Smooth muscle cell (in vitro differentiated cells): Measurements from ENCODE around the gene LARP6. TPM values are rescaled to one million over a fixed set of nuclear protein-coding genes. Genes with fewer than 3 reads are reported as not detected.

Experiments
- DNase-seq: peaks from one replicate; lab custom pipeline; 2025; ENCODE audit not compliant: unreplicated experiment; lab: John Stamatoyannopoulos, UW
- H2AFZ ChIP-seq: fragments of 200-600 bp; sonication (generic); 2 replicates; pipeline ENCODE4 v1.6.0; 2016; ENCODE audit warnings: antibody characterized with exemption, low read depth, mild to moderate bottlenecking
- H3F3A ChIP-seq: fragments of 200-600 bp; sonication (generic); 2 replicates; pipeline ENCODE4 v1.6.0; 2017; ENCODE audit warnings: antibody characterized with exemption, low read depth
- H3K27ac ChIP-seq: fragments of 200-600 bp; sonication (generic); 2 replicates; pipeline ENCODE4 v1.5.1; 2016; ENCODE audit warnings: low read depth, mild to moderate bottlenecking
- H3K27me3 ChIP-seq: fragments of 200-600 bp; sonication (generic); 2 replicates; pipeline ENCODE4 v1.6.1; 2016; ENCODE audit warnings: low read depth, mild to moderate bottlenecking
- H3K36me3 ChIP-seq: fragments of 200-600 bp; sonication (generic); 2 replicates; pipeline ENCODE4 v1.5.1; 2016; ENCODE audit warnings: low read depth
- H3K4me1 ChIP-seq: fragments of 200-600 bp; sonication (generic); 2 replicates; pipeline ENCODE4 v1.5.1; 2016; ENCODE audit warnings: low read depth
- H3K4me2 ChIP-seq: fragments of 200-600 bp; sonication (generic); 2 replicates; pipeline ENCODE4 v1.6.0; 2016; ENCODE audit warnings: mild to moderate bottlenecking
- H3K4me3 ChIP-seq: fragments of 200-600 bp; sonication (generic); 2 replicates; pipeline ENCODE4 v1.5.1; 2016; ENCODE audit warnings: mild to moderate bottlenecking
- H3K79me2 ChIP-seq: fragments of 200-600 bp; sonication (generic); 2 replicates; pipeline ENCODE4 v1.6.0; 2016; ENCODE audit warnings: low read depth, mild to moderate bottlenecking
- H3K9ac ChIP-seq: fragments of 200-600 bp; sonication (generic); 2 replicates; pipeline ENCODE4 v1.6.0; 2016; ENCODE audit warnings: low read depth
- H3K9me3 ChIP-seq: fragments of 200-600 bp; sonication (generic); replicated peaks from 2 replicates; pipeline ENCODE4 v1.5.1; 2016; ENCODE audit warnings: low read depth
- H4K20me1 ChIP-seq: fragments of 200-600 bp; sonication (generic); 2 replicates; pipeline ENCODE4 v1.6.0; 2016; ENCODE audit warnings: low read depth
- WGBS: methylation state at CpG from one replicate; pipeline ENCODE4 v1.1.7; 2016; ENCODE audit warnings: low lambda C conversion rate; 5-methylcytosine and 5-hydroxymethylcytosine counted together
- polyA plus RNA-seq: library from polyadenylated mRNA; unstranded; fragments of >200 nt; fragmentation: Nextera tagmentation; extraction: Ambion mirVana; gene quantifications from 2 replicates; pipeline ENCODE4 v1.2.1, GENCODE V29; 2016
- total RNA-seq: library from RNA; depleted of rRNA; stranded (reverse); fragments of >200 nt; gene quantifications from 2 replicates; pipeline ENCODE4 v1.2.3, GENCODE V29; 2014
- TF ChIP-seq, protein P1 (sequence below): fragments of 200-600 bp; sonication (generic); IDR thresholded peaks from 2 replicates; pipeline ENCODE4 v1.5.1; 2017; ENCODE audit warnings: borderline replicate concordance, mild to moderate bottlenecking, antibody characterized with exemption; ENCODE audit not compliant: insufficient read depth, poor library complexity, severe bottlenecking

The LARP6 gene
- total and polyA plus RNA-seq, 2 experiments from 2014 or later = 55.1 to 69.5 TPM

DNA sequence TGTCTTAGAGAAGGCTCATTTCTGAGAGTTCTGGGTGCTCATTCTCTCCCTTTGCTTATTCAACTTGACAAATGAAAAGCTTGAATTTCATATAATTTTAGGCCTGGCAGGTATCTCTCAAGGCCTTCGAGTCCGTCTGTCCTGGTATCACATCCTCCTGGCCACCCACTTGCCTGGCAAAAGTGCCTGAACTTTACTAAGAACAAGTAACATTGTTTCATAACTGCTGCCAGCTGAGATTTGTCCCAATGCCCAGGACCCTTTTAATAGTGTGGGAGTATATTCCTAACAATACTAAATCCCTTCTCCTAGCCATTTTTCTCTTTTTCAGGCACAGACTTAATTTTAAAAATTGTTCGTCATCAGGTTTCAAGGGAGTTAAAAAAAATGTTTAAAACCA lies 18.1 kb downstream of the LARP6 start:
- no peak for DNase-seq
- 97% methylated on average over 3 of the region's 3 CpGs for WGBS
- Histone ChIP-seq H2AFZ (no peak overlapping the region), H3K4me1 (peaks cover 8% of the 10 kb centered on the region), H3K79me2 (peaks cover 13% of the 10 kb centered on the region), H3F3A (no peaks in the 10 kb centered on the region), H3K4me3 (no peak overlapping the region), H4K20me1 (peaks cover 7% of the 10 kb centered on the region), H3K4me2 (no peak overlapping the region), H3K27me3 (no peaks in the 10 kb centered on the region), H3K27ac (no peak overlapping the region), H3K36me3 (no peaks in the 10 kb centered on the region), H3K9me3 (no peaks in the 10 kb centered on the region), H3K9ac (no peak overlapping the region)
- TF ChIP-seq, protein P1, sequence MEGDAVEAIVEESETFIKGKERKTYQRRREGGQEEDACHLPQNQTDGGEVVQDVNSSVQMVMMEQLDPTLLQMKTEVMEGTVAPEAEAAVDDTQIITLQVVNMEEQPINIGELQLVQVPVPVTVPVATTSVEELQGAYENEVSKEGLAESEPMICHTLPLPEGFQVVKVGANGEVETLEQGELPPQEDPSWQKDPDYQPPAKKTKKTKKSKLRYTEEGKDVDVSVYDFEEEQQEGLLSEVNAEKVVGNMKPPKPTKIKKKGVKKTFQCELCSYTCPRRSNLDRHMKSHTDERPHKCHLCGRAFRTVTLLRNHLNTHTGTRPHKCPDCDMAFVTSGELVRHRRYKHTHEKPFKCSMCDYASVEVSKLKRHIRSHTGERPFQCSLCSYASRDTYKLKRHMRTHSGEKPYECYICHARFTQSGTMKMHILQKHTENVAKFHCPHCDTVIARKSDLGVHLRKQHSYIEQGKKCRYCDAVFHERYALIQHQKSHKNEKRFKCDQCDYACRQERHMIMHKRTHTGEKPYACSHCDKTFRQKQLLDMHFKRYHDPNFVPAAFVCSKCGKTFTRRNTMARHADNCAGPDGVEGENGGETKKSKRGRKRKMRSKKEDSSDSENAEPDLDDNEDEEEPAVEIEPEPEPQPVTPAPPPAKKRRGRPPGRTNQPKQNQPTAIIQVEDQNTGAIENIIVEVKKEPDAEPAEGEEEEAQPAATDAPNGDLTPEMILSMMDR = no peak

DNA sequence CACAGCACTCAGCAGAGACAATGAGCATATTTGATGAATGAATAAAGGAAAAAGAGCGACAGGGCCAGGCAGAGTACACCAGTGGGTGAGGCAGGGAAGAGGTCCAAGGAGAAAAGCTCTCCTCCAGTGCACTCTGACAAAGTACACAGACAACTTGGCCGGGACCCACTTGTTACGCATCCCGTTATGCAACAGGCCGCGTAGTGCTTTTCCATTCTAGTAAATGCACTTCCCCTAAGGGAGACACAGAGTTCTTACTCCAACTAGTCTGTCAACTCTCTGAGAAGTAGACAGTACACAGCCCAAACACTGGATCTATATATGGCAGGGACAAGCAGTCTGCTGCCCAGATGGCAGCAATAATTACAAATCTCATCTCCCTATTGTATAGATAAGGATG lies 18.5 kb downstream of the LARP6 start:
- Histone ChIP-seq H3K79me2 (peaks cover 10% of the 10 kb centered on the region), H3K27me3 (no peaks in the 10 kb centered on the region), H4K20me1 (peaks cover 7% of the 10 kb centered on the region), H2AFZ (no peak overlapping the region), H3K27ac (no peak overlapping the region), H3F3A (peaks cover under 1% of the 10 kb centered on the region), H3K4me3 (no peak overlapping the region), H3K9me3 (no peaks in the 10 kb centered on the region), H3K9ac (no peak overlapping the region), H3K4me2 (no peak overlapping the region), H3K36me3 (no peaks in the 10 kb centered on the region), H3K4me1 (peaks cover 8% of the 10 kb centered on the region)
- WGBS = 96% methylated on average over 6 of the region's 6 CpGs
- DNase-seq = no peak
- TF ChIP-seq, protein P1 = no peak

DNA sequence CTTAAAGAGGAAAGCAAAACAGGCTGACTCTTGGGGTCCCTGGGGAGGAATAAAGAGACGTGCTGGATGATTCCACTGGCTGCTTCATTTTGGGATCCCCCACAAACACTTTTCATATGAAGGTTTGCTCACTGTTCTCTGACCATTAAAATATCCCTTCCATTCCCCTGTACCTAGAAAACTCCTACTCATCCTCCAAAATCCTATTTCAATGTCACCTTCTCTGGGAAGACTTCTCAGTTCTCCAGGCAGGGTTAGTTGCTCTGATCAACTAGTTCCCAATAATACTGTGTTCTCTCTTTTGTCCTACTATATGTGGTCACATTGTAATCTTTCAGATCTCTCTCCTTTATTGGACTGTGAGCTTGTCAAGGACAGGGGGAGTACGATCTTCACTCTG lies 19.0 kb downstream of the LARP6 start:
- H3K27me3 ChIP-seq = no peaks in the 10 kb centered on the region
- TF ChIP-seq, protein P1 = no peak
- H3K79me2 ChIP-seq = peaks cover 7% of the 10 kb centered on the region
- H3K4me3 ChIP-seq = no peak overlapping the region
- no peaks in the 10 kb centered on the region for H3K36me3 ChIP-seq
- H3K4me2 ChIP-seq = no peak overlapping the region
- no peaks in the 10 kb centered on the region for H3K9me3 ChIP-seq
- no peak overlapping the region for H2AFZ ChIP-seq
- no peak for DNase-seq
- H4K20me1 ChIP-seq = peaks cover 7% of the 10 kb centered on the region
- peaks cover 3% of the 10 kb centered on the region for H3F3A ChIP-seq
- peaks cover 8% of the 10 kb centered on the region for H3K4me1 ChIP-seq
- no peak overlapping the region for H3K9ac ChIP-seq
- no peak overlapping the region for H3K27ac ChIP-seq
- WGBS = 96% methylated on average over 2 of the region's 2 CpGs
